IPS DF 4.7 (cell line): ENCODE measurements around the gene SPATA19.
"Not testable (repeated sequence)": the region's sequence is repeated elsewhere in the genome, so short reads cannot be mapped to it uniquely, and the experiment has no call there.

Experiments
- DNase-seq: peaks from one replicate; pipeline ENCODE4 v3.0.0-alpha.2; 2013; ENCODE audit warnings: low spot score; ENCODE audit errors: extremely low read depth

Gene SPATA19, protein sequence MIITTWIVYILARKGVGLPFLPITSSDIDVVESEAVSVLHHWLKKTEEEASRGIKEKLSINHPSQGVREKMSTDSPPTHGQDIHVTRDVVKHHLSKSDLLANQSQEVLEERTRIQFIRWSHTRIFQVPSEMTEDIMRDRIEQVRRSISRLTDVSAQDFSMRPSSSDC

DNA sequence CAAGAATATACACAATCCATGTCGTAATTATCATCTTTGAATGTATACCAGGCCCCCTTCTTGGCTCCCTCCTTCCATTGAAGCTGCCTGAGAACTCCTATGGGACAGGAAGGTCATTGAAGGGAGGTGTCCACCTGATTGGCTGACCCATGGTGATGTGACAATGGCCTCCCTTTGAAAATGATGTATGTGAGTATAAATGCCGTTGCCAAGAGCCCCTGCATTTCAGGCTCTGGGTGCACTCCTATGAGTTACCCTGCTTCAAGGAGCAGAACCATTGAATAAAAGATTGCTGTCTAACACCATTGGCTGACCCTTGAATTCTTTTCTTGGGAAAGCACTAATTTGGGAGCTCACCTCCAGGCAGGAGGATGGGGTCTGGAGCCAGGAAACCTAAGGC is at the start of gene SPATA19:
Gene SPATA19 (minus strand): TSS at position 101 of the 400 bp plus-strand sequence. CDS start 67 bp downstream, at position 34.
- no peak for DNase-seq

DNA sequence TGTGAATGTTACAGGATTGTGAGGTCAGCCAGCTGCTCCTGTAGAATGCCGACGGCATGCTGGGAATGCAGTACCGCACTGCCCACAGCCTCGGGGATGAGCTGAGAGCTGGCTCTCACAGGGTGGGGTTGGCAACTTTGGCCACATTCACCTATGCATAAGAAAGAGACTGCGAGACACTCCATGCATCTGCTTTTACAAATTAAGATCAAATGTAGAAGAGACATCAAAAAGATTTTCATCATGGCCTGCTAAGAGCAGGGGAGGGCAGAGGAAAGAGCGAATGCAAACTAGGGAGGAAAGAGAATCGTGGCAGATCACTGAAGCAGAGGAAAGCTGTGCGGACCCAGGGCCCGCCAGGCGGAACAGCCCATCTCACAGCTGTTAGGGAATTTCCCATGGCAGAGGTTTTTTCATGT is 49.8 kb upstream of the SPATA19 start:
- no peak for DNase-seq

DNA sequence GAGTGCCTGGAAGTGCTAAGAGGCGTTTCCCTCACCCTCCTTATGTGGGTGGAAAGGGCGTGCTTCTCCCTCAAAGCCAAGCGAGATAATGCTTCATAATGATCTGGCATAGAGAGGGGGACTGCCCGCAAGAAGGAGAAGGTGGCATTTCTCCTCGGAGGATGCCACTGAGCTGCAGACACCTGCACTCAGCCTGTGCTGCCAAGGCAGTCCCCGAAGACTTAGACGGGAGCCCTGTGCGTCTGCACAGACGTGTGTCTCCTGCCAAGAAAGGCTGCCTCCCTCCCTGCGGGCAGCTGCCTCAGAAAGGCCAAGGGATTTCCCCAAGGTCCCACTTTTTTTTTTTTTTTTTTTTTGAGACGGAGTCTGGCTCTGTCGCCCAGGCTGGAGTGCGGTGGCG is 48.1 kb upstream of the SPATA19 start:
- no peak for DNase-seq

DNA sequence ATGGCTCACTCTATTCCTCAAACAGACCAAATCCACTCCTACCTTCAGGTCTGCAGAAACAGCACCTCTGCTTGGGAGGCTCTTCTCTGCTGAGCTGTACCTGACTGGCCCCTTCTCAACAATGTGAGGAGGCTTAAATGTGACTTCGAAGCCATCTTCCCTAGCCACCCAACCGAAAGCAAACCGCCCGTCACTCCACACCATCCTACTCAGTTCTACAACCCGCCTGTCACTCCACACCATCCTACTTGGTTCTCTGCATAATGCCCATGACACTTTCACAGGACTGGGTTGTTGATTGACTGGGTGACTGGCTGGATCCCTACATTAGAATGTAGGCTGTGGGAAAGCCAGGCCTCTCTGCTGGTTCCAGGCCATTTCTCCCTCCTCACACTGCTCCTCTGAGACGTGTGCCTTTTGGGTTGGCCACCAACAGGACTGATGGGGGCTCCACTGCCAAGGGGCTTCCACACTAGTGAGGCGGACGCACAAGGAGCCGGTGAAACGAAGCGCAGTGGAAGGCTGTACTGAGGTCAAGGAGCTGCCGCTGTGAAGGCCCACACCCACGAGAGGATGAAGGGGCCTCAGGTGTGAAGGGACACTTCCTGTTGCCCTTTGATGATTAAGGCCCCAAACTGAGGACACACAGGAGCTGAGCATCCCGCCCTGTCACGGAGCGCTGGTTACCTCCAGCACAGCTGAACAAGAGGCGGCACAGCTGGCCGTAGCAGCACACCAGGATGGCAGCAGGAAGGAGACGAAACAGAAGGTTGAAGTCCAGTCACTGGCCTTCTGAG is 47.5 kb upstream of the SPATA19 start:
- DNase-seq: no peak

DNA sequence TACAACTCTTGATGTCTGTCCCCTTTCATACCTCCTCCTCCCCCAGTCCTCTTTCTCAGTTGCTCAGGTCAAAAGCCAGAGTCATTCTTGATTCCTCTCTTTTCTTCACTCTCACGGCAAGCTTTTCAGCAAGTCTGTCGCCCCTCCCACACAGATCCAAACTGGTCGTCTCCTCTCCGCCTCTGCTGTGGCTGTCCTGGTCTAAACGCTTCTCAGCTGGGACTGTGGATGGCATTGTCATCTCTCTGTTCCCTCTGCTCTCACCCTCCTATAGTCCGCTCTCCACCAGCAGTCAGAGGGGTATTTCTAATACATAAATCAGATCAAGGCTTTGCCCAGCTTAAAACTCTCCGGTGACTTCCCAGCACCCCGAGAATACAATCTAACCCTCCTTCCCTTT is 46.8 kb upstream of the SPATA19 start:
- no peak for DNase-seq

DNA sequence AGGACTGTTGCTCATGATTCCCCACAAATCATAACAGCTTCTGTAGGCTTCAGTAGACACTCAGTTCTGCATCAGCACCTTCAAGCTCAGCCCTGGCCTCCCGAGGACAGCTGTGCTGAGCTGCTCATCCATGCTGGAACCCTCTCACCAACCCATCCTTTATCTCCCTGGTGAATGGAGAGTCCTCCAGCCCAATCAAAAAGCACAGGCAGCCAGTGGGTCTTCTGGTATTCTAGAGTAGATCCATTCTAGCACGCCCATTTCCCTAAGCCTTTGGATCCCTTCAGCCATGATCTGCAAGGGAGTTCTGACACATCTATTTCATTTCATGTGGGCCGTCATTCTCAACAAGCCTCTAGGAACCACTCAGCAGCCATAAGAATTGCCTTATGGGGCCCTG is 44.6 kb upstream of the SPATA19 start:
- DNase-seq: no peak

DNA sequence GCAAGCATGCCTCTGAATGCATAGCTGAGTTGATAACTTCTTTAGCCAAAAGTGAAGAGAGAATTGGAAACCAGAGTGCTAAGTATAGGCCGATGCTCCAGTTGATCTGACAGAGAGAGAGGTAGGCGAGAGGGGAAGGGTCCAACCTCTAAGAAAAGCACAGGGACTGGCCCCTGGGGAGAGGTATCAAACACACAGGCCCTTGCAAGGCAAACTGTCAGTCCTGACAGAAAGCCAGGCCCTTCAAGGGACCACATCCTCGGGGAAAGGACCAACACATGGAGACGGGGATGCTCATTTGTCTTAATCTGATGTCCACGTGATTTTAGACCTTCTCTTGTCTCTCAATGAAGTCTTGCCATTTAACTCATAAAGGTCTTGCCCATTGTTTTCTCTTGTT is 43.9 kb upstream of the SPATA19 start:
- no peak for DNase-seq

DNA sequence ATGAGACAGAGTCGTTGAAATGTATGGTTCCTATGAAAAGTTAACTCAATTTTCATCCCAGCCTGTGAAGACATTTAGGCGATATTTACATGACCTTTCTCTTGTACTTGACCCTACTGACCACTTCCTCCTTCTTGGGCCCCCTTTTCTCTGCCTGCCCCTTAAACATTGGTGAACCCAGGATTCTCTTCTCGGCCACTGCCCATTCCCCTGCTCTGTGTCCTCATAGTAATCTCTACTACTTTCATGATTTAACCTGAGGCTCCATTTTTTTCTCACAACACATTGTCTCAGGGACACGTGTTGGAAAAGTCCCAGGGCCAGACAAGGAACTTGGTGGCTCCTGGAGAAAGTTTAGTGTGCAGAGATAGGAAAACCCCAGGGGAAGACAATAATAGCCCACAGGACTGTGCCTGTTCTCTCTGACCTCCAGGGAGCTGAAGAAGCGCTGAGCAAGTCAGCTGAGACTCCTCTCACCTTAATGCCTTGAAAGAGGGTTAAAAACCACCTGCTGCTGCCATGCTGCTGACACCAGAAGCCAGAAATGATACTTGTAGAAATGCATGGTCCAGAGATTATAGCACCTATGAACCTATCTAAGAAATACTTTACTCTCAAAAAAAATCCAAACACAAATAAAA is 42.5 kb upstream of the SPATA19 start:
- no peak for DNase-seq

DNA sequence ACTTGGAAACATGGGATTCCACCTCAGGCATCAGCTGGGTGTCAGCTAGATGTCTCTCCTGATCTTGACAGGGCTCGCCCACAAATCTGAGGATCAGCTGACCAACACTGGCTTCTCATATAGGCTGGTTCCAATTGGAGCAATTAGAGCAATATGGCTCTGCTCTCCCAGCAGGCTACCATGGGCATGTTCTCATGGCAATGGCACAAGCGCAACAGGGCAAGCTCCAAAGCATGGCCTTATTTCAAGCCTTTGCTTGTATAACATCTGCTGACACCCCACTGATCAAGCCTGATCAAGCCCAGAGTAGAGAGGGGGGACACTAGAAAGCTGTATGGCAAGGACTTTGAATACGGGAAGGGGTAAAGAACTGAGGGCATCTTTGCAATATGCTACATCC is 40.7 kb upstream of the SPATA19 start:
- no peak for DNase-seq

DNA sequence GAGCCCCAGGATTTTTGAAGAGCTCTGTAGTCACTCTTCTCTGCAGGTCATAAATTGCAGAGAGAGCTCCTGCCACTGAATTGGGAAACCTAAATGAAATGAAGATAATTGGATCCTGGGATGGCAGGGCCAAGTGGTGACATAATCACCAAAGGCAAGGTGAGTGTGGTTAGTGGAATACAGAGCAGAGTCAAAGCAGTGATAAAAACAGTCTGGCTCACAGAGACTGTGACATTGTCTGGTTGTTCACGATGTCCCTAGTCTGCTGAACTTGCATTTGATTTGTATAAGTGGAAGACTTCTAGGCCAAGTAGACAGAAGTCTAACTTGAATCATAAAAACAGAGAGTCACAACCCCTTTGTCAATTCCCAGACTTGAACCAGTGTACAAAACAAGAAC is 26.8 kb upstream of the SPATA19 start:
- DNase-seq: no peak

DNA sequence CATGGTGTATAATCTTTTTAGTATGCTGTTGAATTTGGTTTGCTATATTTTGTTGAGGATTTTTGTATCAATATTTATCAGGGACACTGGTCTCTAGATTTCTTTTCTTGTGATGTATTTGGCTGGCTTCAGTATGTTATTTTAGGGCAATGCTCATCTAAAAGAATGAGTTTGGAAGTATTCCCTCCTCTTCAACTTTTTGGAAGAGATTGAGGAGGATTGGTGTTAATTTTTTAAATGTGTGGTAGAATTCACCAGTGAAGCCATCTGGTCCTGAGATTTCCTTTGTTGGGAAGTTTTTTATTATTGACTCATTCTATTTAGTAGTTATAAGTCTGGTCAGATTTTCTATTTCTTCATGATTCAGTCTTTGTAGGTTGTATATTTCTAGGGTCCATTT is 22.1 kb upstream of the SPATA19 start:
- no peak for DNase-seq

DNA sequence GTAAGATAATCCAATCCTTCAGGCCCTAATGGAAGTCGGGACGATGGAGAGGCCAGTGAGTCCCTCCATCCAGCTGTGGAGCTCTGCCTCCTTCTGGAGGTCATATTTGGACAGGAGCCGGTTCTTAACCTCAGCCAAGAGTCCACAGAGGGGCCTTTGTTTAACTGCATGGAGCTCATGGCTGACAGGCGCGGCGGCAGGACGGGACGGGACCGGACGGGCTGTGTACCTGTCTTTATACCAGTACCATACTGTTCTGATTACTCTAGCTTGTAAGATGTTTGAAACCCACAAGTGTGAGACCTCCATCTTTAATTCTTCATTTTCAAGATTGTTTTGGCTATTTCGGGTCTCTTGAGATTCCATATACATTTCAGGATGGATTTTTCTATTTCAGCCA is 20.2 kb upstream of the SPATA19 start:
- DNase-seq: no peak

DNA sequence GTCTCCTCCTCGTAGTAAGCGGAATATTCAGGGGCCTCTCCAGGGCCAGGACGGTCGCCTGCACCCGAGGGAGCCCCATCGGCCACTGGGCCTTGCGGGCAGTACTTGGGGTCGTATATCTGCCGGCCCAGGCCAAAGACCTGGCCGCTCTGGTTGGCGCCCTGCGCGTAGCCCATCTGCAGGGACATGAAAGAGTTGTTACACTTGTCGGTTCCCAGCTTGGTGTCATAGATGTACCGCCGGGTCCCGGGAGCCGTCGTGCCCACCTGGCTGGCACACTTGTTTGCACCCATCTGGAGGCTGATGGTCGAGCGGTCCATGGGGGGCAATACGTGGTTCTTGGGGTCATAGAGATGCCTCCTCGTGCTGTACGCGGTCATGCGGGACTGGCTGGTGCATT is 19.4 kb upstream of the SPATA19 start:
- no peak for DNase-seq

DNA sequence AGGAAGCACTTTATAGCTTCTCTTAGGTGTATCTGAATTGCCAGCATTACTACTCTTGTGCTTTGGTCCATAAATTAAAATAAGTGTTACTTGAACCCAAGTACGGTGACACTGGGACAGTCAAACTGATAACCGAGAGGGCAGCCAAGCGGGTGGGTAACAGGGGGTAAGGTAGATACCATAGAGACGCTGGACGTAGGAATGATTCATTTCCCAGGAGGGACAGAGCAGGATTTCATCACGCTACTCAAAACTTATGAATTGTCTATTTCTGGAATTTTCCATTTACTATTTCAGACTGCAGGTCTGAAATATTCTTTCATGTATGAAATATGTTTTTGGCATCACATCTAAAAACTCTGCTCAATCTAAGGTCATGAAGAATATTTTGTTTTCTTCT is 14.8 kb upstream of the SPATA19 start:
- no peak for DNase-seq

DNA sequence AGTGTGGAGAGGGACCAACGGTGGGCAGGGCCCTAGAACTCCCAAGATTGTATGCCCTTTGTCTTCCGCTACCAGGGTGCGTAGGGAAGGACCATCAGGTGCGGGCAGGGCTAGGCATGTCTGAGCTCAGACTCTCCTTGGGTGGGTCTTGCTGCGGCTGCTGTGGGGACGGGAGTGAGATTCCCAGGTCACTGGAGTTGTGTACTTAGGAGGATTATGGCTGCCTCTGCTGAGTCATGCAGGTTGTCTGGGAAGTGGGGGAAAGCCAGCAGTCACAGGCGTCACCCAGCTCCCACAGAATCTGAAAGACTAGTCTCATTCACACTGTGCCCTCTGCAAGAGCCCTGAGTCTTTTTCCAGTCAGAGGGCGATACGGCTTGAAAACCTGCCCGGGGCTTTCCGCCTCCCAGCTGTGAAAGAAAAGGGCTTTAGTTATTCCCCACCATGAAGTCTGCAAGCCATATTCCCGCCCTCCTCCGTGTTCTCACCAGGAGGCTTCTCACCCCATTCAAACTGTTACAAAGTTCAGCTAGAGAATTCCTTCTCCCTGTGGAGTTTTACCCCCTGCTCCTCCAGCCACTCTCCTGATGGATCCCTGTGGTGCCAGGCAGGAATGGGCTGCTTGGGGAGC is 9.1 kb upstream of the SPATA19 start:
- not testable (repeated sequence) for DNase-seq

DNA sequence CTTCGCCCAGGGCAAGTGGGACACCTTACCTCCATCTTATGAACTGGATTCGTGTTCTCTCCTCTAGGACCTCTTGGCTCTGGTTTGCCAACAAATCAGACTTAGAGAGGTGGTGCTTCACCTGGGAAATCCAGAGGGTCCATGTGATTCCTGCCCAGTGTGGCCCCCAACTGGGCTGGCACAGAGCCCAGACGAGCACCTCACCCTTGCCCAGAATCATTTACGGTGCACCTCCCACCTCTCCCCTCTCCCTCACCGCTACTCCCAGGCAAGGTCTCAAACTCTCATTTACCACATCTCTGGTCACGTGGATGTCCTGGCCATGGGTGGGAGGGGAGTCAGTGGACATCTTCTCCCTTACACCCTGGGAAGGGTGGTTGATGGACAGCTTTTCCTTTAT is 1.1 kb downstream of the SPATA19 start:
- DNase-seq: no peak

DNA sequence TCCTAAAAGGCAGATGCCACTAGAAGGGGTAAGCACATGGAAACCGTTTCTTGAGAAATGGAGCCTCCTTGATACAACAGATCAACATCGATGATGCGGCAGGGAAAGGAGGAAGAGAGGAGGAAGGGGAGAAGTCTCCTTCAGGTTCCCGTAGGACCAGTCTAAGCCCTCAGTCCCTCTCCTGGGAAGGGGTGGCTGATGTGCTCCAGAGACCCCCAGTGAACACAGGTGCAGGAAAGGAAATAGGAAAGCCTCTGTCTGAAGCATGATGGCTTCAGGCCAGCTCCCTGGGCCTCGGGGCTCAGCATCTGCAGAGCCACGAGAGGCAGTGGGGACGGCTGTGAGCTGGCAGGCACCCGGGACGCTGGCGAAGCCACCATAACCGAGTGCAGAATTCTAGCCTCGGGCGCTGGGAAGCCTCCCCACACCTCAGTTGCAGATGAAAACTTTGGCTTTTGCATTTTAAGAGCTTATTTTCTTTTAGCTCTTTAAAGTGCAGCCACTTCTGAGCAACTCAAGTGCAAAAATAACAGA is 1.8 kb downstream of the SPATA19 start:
- DNase-seq: no peak

DNA sequence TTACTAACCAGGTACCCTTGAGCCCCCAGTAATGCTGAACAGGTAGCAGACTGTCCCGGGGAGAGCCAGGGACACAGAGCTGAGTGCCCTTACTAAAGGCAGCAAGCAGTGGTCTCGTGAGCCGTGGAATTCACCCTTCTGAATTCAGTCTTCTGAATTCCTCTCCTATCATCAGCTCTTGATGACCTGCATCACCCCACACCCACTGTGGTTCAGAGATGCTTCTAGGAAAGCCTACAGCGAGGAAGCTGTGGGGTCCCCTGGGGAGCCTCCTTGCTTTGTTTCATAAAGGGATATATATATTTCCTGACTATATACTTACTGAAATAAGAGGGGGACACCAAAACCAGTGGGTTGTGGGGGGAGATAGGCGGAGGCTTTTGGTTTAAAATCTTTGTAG is 2.6 kb downstream of the SPATA19 start:
- DNase-seq: no peak

DNA sequence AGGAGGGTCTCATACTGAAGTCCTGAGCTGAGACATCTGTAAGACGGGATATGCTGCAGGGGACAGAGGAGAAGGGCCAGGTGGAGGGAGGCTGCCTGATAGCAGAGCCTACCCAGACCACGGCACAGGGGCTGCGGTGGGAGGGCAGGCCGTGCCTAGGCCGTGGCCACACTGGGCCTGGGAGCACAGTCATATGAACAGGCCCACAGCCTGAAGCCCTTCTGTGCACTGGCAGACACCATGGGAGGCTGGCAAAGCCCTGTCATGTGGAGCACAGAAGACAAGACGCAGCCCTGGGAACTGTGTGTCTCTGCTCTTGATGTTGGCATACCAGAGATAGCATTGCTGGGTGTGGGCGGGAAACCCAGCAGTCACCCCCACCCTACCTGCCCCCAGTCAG is 3.3 kb downstream of the SPATA19 start:
- no peak for DNase-seq

DNA sequence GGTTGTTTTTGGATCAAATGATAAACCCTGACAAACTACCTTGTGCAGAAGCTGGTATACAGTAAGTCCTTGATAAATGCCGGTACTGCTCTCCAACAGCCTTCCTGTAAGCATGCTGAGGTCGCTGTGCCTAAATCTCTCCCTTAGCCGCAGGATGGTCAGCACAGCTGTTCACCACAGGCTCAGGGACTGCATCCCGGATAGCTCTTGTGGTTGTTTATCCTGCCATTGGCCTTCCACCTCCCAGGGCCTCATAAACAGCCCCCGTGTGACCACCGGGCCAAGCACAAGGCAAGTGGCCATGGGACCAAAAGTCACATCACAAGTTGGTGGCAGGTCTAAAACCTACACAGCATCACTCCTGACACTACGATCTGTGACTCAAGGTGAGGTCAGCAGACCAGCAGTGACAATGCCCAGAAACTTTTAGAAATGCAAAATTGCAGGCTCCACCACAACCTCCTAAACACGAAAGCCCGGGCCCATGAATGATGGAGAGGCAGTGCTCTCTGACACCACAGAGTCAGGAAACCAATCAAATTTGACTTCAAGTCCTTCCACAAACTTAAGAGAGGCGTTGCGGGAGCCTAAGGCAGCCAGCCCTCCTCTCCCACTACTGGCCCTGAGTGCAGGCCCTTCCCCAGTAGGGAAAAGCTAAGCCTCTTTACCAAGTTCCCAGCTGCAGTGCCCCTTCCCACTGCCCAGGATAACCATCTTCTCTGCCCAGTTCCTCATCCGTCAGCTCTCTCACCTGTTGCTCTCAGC is 3.9 kb downstream of the SPATA19 start:
- DNase-seq: no peak

DNA sequence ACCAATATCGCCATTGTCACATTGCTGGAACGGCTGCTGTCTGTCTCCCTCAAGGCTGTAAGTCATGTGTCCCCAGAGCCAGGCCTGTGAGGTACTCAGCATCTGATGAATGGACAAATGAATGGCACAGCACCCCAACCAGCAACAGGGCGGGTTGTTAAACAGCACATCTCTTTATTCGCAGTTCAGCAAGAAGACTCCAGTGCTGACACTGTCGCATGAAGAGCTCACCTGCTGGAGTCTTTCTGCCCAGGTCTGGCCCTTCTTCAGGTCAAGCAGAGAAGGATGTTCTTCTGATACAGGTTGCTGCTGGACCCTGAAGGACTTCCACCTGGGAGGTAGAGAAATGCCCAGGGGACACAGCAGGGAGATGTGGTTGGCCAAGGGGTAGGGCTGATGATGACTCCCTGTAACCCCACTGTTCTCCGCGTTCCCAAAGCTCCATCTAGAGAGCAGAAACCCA is 4.8 kb downstream of the SPATA19 start:
- no peak for DNase-seq
